Activated CD4-positive, CD25-positive, alpha-beta regulatory T cell treated with anti-CD3 and anti-CD28 coated beads, Interleukin-2, amount 50 U/mL, for 24 hours (primary cell): ENCODE measurements around the gene ATG12.

Source experiments
- ATAC-seq, 2 donors: fragments of 150-1000 bp; cut with Tn5 transposase; one replicate each; pipeline ENCODE4 v1.10.0; 2021; ENCODE audit warnings: mild to moderate bottlenecking in 1 of 2, moderate library complexity in 1 of 2

The ATG12 gene

DNA sequence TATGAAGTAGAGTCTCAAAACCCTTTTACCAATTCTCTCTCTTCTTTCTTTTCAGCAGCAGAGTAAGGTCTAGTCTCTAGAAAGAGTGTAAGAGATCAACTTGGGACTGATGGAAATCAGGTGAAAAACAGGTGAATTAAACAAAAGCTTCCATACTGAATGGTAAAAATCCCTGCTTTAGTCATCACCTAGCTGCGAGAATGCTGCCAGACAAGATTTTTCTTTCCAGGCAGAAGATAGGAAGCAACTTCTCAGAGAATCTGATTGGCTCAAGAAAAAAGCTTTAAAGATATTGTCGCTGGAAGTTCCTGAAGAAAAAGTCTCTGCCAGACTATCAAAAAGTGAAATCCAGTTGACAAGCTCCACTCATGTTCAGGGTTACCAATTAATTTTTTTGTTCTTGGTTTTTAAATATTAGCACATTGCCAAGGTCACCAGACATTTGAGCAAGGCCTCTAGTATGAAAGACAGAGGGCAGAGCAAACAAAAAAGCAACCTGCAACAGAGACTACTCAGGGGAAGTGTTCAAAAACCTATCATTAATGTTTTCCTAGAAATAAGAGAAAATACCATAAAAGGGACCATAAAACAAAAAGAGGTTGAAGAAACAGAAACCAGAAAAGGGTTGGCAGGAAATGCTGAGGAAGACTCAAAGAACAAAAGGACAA, 34.2 kb downstream of the ATG12 start:
- ATAC-seq = no peak

DNA sequence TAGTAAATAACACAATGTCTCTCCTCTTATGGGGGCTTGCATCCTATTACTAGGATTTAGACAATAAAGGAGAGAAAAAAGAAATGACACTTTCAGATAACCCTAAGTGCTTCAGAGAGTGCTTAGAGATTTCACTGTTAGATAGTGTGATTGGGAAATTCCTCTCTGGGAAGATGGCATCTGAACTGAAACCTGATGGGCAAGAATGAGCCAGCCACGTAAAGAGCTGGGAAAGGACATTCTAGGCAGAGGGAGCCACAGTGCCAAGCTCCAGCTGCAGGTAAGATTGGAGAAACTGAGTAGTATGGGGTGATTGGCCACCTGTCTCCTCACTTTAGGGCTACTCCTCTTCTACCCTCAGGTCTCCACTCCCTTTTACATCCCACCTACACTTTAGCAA, 39.4 kb downstream of the ATG12 start:
- ATAC-seq = no peak

DNA sequence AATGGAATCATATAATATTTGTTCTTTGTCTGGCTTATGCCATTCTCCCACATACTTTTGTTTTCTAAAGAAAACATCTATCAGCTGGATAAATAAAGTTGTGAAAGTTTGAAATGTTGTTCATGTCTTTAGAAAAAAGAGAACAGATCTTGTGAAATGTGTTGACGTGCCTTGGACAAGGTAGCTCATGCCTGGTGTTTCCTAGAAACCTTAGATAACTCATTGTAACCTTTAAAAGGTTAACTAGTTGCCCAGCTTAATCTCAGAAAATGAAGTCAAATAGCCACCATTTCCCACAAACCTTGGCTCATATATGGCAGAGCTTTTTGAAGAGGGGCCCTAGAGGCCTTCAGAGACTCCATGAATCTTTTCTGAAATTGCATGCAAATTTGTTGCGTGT, 40.2 kb downstream of the ATG12 start:
- ATAC-seq = no peak

DNA sequence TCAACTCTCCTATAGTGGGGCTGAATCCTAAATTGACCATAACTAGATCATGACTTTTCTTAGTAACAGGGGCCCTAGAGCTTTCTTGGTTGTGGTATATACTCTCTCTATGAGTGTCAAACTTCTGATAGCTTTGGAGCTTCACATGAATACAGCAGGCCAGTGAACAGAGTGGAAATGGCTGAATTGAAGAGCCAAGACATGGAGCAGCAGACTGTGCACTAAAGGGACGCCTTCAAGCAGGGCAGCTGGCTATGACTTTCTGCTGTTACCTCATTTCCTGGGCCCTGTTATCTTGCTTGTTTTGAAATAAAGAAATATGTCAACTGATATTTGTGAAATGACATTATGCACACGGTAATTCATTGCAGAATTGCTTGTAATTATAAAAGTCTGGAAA, 41.3 kb downstream of the ATG12 start:
- no peak for ATAC-seq

DNA sequence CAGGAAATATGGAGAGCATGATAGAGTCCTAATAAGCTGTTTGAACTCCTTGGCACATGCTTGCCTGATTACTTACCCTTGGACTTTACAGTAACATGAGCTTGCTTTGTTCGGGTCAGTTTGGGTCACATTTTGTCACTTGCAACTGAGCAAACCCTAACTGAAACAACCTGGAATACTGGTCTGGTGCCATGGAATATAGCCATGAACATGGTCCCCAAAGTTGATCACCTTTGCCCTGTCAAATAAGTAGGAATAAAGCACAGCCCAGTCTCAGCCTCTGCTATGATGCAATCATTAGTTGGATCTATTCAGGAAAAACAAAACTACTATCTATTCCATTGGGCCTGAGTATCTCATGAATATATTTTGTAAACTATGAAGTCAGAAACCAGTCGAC, 43.1 kb downstream of the ATG12 start:
- no peak for ATAC-seq

DNA sequence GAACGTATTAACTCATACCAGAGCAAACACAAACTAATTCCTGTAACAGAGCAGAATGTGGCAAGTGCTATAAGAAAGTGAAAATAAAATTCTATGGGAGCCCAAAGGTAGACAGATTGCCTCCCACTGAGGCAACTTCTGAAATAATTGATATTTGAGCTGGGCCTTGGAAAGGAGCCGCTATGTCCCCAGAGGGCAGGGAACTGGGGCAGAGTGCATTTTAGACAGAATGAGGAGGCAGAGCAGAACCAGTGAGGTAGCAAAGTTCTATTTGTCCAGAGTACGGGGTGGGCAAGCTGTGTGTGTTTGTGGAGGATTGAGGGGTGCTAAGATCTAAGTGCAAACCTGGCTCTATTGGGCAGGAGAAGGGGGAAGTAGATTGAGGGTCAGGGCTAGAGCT, 44.7 kb downstream of the ATG12 start:
- ATAC-seq = no peak

DNA sequence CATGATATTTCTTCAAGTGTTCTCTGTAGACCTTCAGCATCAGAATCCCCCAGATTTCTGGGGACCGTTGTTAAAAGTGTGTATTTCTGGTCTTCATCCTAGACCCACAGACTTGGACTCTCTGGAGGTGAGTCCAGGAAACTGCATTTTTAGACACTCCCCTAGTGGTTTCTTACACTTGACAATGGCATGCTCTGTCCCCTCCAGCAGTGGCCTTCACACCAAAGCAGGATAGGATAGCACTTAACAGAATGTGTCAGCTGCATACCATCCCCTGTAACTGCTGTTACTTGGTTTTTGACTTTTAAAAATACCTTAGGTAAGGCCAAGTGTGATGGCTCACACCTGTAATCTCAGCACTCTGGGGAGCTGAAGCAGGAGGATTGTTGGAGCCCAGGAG, 45.7 kb downstream of the ATG12 start:
- no peak for ATAC-seq

DNA sequence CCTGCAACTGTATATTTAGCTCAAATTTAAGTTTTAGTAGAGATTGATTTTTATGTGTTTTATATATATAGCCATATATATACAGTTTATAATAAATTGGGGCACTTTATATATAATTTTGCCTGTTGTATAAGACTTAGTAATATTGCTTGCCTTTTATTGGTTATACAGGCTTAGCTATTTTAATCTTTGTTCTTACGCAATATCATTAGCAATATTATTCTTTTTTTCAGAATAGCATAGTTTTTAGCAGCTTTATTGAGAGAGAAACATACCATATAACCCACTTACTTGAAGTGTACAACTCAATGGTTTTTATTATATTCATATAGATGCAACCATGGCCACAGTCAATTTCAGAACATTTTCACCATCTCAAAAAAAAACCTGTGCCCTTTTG, 52.9 kb downstream of the ATG12 start:
- no peak for ATAC-seq

DNA sequence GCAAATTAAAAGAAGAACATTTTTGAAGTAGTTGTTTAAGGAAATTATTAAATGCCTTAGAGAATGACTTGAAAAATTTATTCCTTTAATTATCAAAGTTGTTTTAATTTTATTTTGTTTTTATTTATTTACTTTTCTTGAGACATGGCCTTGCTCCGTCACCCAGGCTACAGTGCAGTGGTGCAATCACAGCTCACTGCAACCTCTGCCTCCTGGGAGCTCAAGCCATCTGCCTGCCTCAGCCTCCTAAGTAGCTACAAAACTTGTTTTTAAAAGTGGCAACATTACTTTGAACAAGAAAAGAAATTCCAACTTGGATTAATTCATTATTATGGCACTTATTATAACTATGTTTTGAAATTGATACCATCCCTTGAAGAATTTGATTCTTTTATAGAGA, 53.9 kb downstream of the ATG12 start:
- ATAC-seq = no peak

DNA sequence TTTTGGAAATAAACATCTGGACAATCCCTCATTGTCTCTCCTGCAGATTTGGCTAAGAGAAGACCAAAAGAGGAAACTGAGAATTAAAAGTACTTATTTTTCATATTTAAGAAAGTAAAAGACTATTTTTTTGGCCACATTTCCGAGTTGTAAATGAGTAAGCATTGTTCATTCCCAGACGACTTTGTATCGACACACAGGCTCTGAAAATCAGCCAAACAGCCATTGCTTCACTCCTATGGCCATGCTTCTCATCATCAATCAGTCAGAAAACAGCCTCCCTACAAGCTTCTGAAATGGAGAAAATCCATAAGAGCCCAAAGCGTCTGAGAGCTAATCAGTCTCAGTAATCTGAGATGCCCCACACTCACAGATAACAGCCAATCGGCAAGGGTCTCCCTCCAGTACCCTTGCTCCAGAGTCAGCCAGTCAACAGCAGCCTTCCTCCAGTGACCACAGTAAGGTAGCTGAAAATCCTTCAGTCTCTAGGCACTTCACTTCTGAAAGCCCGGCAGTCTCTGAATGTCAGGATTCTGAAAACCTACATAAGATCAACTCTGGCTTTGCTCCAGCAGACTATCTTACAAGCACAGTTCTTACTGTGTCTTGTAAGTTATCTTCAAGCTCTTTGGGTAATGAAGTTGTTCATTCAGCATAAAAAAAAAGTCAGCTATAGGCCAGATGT, 55.8 kb downstream of the ATG12 start:
- ATAC-seq = no peak

DNA sequence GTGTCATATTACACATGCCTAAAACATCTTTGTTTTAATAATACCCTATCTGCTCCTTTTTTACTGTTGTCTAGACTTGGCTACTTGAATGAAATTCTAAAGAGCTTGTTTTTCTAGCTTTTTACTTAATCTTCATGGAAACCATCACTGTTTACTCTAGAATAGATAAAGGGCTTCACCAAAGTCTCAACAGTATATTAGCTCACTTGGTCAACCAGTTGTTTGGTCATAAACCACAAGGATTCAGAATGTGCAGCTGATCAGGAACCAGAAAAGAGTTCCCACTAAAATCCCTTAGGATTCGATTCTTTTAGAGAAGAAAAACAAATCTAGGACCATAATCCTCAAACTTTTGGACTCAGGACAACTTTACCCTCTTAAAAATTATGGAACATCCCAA, 62.9 kb downstream of the ATG12 start:
- no peak for ATAC-seq
